Liver (tissue), 3 donors: Measurements from ENCODE around the gene CELF2.

Source experiments
- GABPA ChIP-seq, 2 donors: IDR thresholded peaks in 1 of 2; conservative IDR thresholded peaks in 1 of 2; 2 replicates each; pipeline ENCODE4 v1.6.1; 2016; ENCODE audit warnings: antibody characterized with exemption in 2 of 2, mild to moderate bottlenecking in 1 of 2, moderate library complexity in 1 of 2
- JUND ChIP-seq, 2 donors: IDR thresholded peaks; 2 replicates each; pipeline ENCODE4 v1.6.1; 2016; ENCODE audit warnings: antibody characterized with exemption in 2 of 2
- TF ChIP-seq, protein P1 (sequence below): IDR thresholded peaks from 2 replicates; pipeline ENCODE4 v1.6.1; 2016; ENCODE audit warnings: antibody characterized with exemption
- TF ChIP-seq, protein P2 (sequence below): fragments of 150-350 bp; IDR thresholded peaks from 2 replicates; pipeline ENCODE4 v1.5.1; 2017; ENCODE audit warnings: improper control_type of control experiment, low read depth, low read length; ENCODE audit not compliant: missing input control
- TF ChIP-seq, protein P3 (sequence below): IDR thresholded peaks from 2 replicates; pipeline ENCODE4 v1.6.1; 2016; ENCODE audit warnings: antibody characterized with exemption, mild to moderate bottlenecking
- donor health status: healthy.
- donor health status: healthy.

DNA sequence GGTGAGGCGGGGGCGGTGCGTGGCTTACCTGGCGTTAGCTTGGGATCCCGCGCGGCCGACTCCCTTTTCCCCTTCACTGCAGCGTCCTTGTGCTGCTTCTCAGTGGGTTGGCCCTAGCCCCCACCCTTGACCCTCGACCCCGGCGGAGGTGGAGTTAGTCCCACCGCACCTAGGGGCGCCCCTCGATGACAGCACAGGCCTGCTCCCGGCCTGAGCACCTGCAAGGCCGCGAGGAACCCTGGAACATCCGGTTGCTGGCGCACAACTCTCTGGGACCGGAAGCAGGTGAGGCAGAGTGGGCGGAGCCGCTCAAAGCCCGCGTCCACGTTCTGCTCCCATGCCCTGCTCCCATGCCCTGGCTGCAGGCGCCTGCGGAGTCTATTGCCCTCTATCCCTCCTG is 326.9 kb downstream of the CELF2 start:
- TF ChIP-seq, protein P1, sequence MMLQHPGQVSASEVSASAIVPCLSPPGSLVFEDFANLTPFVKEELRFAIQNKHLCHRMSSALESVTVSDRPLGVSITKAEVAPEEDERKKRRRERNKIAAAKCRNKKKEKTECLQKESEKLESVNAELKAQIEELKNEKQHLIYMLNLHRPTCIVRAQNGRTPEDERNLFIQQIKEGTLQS: no peak
- TF ChIP-seq, protein P2, sequence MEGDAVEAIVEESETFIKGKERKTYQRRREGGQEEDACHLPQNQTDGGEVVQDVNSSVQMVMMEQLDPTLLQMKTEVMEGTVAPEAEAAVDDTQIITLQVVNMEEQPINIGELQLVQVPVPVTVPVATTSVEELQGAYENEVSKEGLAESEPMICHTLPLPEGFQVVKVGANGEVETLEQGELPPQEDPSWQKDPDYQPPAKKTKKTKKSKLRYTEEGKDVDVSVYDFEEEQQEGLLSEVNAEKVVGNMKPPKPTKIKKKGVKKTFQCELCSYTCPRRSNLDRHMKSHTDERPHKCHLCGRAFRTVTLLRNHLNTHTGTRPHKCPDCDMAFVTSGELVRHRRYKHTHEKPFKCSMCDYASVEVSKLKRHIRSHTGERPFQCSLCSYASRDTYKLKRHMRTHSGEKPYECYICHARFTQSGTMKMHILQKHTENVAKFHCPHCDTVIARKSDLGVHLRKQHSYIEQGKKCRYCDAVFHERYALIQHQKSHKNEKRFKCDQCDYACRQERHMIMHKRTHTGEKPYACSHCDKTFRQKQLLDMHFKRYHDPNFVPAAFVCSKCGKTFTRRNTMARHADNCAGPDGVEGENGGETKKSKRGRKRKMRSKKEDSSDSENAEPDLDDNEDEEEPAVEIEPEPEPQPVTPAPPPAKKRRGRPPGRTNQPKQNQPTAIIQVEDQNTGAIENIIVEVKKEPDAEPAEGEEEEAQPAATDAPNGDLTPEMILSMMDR: no peak
- no peak for TF ChIP-seq GABPA (IDR thresholded peaks at IDR 0.05 in 1 of 2, conservative IDR thresholded peaks at IDR 0.05 in 1 of 2)
- no peak for TF ChIP-seq JUND (IDR thresholded peaks at IDR 0.05)
- TF ChIP-seq, protein P3, sequence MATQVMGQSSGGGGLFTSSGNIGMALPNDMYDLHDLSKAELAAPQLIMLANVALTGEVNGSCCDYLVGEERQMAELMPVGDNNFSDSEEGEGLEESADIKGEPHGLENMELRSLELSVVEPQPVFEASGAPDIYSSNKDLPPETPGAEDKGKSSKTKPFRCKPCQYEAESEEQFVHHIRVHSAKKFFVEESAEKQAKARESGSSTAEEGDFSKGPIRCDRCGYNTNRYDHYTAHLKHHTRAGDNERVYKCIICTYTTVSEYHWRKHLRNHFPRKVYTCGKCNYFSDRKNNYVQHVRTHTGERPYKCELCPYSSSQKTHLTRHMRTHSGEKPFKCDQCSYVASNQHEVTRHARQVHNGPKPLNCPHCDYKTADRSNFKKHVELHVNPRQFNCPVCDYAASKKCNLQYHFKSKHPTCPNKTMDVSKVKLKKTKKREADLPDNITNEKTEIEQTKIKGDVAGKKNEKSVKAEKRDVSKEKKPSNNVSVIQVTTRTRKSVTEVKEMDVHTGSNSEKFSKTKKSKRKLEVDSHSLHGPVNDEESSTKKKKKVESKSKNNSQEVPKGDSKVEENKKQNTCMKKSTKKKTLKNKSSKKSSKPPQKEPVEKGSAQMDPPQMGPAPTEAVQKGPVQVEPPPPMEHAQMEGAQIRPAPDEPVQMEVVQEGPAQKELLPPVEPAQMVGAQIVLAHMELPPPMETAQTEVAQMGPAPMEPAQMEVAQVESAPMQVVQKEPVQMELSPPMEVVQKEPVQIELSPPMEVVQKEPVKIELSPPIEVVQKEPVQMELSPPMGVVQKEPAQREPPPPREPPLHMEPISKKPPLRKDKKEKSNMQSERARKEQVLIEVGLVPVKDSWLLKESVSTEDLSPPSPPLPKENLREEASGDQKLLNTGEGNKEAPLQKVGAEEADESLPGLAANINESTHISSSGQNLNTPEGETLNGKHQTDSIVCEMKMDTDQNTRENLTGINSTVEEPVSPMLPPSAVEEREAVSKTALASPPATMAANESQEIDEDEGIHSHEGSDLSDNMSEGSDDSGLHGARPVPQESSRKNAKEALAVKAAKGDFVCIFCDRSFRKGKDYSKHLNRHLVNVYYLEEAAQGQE: no peak
